ENCODE results near the gene PAX5. TPM values are rescaled to one million over a fixed set of nuclear protein-coding genes. Genes with fewer than 3 reads are reported as not detected.
A peak's percentile ranks its signal among the peaks of the same experiment; 100 is the strongest.

The PAX5 gene
- total and polyA plus RNA-seq, 2 of the 13 experiments (the other 11 are each of a cell fraction or from before 2014, with no cell fraction given) = not detected

- peaks cover 15 to 88% of the 10 kb centered on the region in 2 experiments for H3K27me3 ChIP-seq (ENCODE audit: control insufficient read depth in 1 of 2, insufficient read depth in 2 of 2, low read length in 2 of 2)
- ATAC-seq (no peak), FAIRE-seq (no peak), DNase-seq (ENCODE audit: low spot score) (no peak)
- BruUV-seq (replicated peaks) = no TSS peak
- in situ Hi-C loops (cut with HindIII; ENCODE audit: extremely low pct_ligation_motif_present, low pct_unique_long_range_greater_than_20kb) = no loop called here
- POLR2A ChIA-PET = no interaction called here
- H2AFZ ChIP-seq (ENCODE audit: low read length) = no peak overlapping the region
- H3K4me3 ChIP-seq (replicated peaks in 1 of 3; ENCODE audit: insufficient read depth in 1 of 3, low read depth in 2 of 3, low read length in 3 of 3) = peak overlapping the region in 1 of 3 experiments; percentile 23; a peak in 1 of 6 replicates
- WGBS (ENCODE audit: low lambda C conversion rate) = 33% methylated on average over 26 of the region's 56 CpGs
- no peaks in the 10 kb centered on the region for H3K9me3 ChIP-seq (ENCODE audit: low read length)
- H3K4me1 ChIP-seq (ENCODE audit: insufficient read depth, low read length) = no peaks in the 10 kb centered on the region
- no peaks in the 10 kb centered on the region for H3K79me2 ChIP-seq (ENCODE audit: insufficient read depth, low read length)
- H3K4me2 ChIP-seq (ENCODE audit: low read depth, low read length) = peak overlapping the region; percentile 56
- H4K20me1 ChIP-seq (ENCODE audit: insufficient read depth, low read length) = 0 out of 2 replicates have a peak, but pooled peaks cover 2% of the 10 kb centered on the region
- intact Hi-C loops (cut with micrococcal nuclease; ENCODE audit: unreplicated experiment) = no loop called here
- TF ChIP-seq TMF1 (CRISPR knock-in tag; IDR thresholded peaks at IDR 0.05; ENCODE audit: low read depth) (no peak), EZH2 (conservative IDR thresholded peaks at IDR 0.05; ENCODE audit: low read depth, low read length) (peak; percentile 1), ZNF512 (CRISPR knock-in tag; IDR thresholded peaks at IDR 0.05) (no peak), SALL2 (CRISPR knock-in tag; IDR thresholded peaks at IDR 0.05) (0 out of 2 replicates have a peak, but pooled peaks have one; percentile 3)
- TF ChIP-seq, protein P1, sequence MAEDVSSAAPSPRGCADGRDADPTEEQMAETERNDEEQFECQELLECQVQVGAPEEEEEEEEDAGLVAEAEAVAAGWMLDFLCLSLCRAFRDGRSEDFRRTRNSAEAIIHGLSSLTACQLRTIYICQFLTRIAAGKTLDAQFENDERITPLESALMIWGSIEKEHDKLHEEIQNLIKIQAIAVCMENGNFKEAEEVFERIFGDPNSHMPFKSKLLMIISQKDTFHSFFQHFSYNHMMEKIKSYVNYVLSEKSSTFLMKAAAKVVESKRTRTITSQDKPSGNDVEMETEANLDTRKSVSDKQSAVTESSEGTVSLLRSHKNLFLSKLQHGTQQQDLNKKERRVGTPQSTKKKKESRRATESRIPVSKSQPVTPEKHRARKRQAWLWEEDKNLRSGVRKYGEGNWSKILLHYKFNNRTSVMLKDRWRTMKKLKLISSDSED (CRISPR knock-in tag; IDR thresholded peaks at IDR 0.05) = 0 out of 2 replicates have a peak, but pooled peaks have one; percentile 20
- no peaks in the 10 kb centered on the region for H3K36me3 ChIP-seq (replicated peaks in 1 of 2; ENCODE audit: control insufficient read depth in 1 of 2, insufficient read depth in 2 of 2, low read length in 2 of 2)
- no peak overlapping the region for H3K9ac ChIP-seq (ENCODE audit: insufficient read depth, low read depth, low read length)
- CTCF ChIA-PET (ENCODE audit: low intra/inter-chr PET ratio, low total read pairs) = no interaction called here
- H3K27ac ChIP-seq (ENCODE audit: extremely low read length, insufficient read depth, low read length) = no peak overlapping the region
Observed at GRCh38 chr9:37026931-37027581, 7.0 kb downstream of the PAX5 start.

Measured in HepG2 (cell line).